Cardiac muscle cell (in vitro differentiated cells and primary cell): ENCODE data around the gene DRAM2. TPM values are rescaled to one million over a fixed set of nuclear protein-coding genes. Genes with fewer than 3 reads are reported as not detected.

Source experiments
- DNase-seq, 2 donors: peaks; one replicate each; pipeline versions ENCODE4 v3.0.0 to v3.0.0-alpha.2; 2010 to 2017; ENCODE audit warnings: low read depth in 1 of 2, low spot score in 1 of 2
- H3K27ac ChIP-seq: fragments of 200-600 bp; sonication (generic); 2 replicates; pipeline ENCODE4 v1.5.1; 2016
- H3K27me3 ChIP-seq: fragments of 200-600 bp; sonication (generic); 2 replicates; pipeline ENCODE4 v1.6.0; 2016; ENCODE audit warnings: control low read depth
- H3K36me3 ChIP-seq: fragments of 200-600 bp; sonication (generic); 2 replicates; pipeline ENCODE4 v1.5.1; 2016; ENCODE audit warnings: control low read depth
- H3K4me1 ChIP-seq: fragments of 200-600 bp; sonication (generic); 2 replicates; pipeline ENCODE4 v1.8.1; 2017; ENCODE audit warnings: low read depth, mild to moderate bottlenecking, mixed run types
- H3K4me3 ChIP-seq: fragments of 200-600 bp; sonication (generic); 2 replicates; pipeline ENCODE4 v1.5.1; 2016; ENCODE audit warnings: mild to moderate bottlenecking
- H3K9me3 ChIP-seq: fragments of 200-600 bp; sonication (generic); 2 replicates; pipeline ENCODE4 v1.5.1; 2017; ENCODE audit warnings: low read depth, mild to moderate bottlenecking, control low read depth
- polyA plus RNA-seq: library from polyadenylated mRNA; unstranded; fragments of >200 nt; fragmentation: Nextera tagmentation; extraction: Ambion mirVana; gene quantifications from 2 replicates; pipeline ENCODE4 v1.2.1, GENCODE V29; 2016
- total RNA-seq: library from RNA; depleted of rRNA; stranded (reverse); fragments of >200 nt; gene quantifications from 2 replicates; pipeline ENCODE4 v1.2.3, GENCODE V29; 2016
- TF ChIP-seq, protein P1 (sequence below): IDR thresholded peaks from 2 replicates; pipeline ENCODE4 v1.5.1; 2012; ENCODE audit warnings: low read depth, mild to moderate bottlenecking, low read length

Gene DRAM2
- total and polyA plus RNA-seq, 2 experiments from 2014 or later, result 64.7 to 69.2 TPM

DNA sequence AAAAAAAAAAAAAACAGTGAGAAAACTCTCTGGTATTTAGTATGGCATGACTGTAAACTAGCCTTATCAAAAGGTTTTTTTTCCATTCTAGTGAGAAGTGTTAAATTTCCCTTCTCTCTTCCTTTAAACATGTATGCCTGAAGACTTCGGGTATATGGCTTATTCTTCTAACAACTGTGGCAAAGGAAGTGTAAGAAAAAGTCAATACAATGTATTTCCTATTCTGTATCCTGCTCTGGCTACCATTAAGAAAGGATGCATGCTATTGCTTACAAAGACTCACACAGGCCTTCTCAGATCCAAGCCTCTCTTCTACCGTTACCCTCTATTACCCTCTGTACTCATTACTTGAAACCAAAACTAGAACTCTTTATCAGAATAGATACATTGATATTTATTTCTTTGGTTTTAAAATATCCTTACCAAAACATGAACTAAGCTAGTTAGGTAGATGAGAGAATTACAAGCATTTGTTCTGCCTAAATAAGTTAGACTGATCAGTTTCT lies 8.5 kb upstream of the DRAM2 start:
- Histone ChIP-seq H3K4me1 (no peaks in the 10 kb centered on the region), H3K9me3 (no peaks in the 10 kb centered on the region), H3K4me3 (no peak overlapping the region), H3K36me3 (peaks cover 31% of the 10 kb centered on the region), H3K27me3 (no peaks in the 10 kb centered on the region), H3K27ac (peak overlapping the region; percentile 1)
- TF ChIP-seq, protein P1, sequence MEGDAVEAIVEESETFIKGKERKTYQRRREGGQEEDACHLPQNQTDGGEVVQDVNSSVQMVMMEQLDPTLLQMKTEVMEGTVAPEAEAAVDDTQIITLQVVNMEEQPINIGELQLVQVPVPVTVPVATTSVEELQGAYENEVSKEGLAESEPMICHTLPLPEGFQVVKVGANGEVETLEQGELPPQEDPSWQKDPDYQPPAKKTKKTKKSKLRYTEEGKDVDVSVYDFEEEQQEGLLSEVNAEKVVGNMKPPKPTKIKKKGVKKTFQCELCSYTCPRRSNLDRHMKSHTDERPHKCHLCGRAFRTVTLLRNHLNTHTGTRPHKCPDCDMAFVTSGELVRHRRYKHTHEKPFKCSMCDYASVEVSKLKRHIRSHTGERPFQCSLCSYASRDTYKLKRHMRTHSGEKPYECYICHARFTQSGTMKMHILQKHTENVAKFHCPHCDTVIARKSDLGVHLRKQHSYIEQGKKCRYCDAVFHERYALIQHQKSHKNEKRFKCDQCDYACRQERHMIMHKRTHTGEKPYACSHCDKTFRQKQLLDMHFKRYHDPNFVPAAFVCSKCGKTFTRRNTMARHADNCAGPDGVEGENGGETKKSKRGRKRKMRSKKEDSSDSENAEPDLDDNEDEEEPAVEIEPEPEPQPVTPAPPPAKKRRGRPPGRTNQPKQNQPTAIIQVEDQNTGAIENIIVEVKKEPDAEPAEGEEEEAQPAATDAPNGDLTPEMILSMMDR, result no peak
- DNase-seq, result no peak

DNA sequence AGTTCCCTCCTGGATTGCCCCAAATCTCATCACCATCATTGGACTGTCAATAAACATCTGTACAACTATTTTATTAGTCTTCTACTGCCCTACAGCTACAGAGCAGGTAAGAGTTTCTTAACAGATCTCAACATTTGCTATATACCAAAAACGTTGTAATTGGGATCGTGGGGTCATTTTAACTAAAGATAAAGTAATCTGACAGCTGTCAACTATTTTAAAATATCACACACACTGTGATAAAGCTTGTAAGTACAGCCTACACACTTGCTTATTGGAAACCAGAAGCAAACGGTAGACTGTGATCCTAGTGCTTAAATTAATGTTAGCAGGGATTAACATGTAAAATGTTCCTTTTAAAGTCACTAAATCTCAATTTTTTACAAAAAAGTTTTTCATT lies 8.1 kb upstream of the DRAM2 start:
- H3K4me3 ChIP-seq, result no peak overlapping the region
- H3K36me3 ChIP-seq, result peaks cover 26% of the 10 kb centered on the region
- H3K4me1 ChIP-seq, result no peaks in the 10 kb centered on the region
- DNase-seq, result no peak
- H3K27me3 ChIP-seq, result no peaks in the 10 kb centered on the region
- no peaks in the 10 kb centered on the region for H3K9me3 ChIP-seq
- TF ChIP-seq, protein P1, result no peak
- no peak overlapping the region for H3K27ac ChIP-seq

DNA sequence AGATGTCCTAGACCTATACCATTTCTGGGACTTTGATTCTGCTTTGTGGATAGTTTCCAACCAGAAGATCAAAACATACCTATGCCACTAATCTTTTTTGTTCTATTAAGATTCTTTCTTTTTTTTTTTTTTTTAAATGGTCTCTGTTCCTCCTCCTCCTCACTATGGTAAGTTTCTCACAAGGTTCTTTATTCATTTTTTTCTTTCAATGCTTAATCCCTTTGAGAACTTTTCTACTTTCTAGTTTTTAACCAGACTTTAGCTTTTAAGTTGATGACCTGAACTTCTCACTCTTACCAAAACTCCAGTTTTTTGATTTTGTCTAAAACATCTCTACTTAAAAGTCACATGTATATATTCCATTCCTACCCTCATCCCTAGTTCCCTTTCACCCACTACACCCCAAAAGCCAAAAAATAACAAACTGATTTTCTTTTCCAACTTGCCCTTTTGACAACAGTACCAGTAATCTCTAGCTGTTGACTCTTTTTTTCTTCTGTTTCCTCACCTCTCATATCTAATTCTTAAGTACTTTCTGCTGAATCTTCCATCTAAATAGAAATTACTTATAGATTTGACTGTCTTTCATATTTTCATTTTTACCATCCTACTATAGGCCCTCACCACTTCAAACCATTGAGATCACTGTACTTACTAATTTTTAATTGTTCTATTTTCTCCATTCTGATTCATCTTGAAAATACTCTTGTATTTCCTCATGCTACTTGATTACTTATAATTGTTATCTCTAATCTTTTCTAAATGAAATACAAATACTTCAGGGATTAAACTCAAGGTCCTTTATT lies 6.3 kb upstream of the DRAM2 start:
- Histone ChIP-seq H3K27ac (no peak overlapping the region), H3K9me3 (no peaks in the 10 kb centered on the region), H3K4me3 (no peak overlapping the region), H3K4me1 (peaks cover 8% of the 10 kb centered on the region), H3K36me3 (peaks cover 13% of the 10 kb centered on the region), H3K27me3 (no peaks in the 10 kb centered on the region)
- no peak for DNase-seq
- TF ChIP-seq, protein P1, result no peak

DNA sequence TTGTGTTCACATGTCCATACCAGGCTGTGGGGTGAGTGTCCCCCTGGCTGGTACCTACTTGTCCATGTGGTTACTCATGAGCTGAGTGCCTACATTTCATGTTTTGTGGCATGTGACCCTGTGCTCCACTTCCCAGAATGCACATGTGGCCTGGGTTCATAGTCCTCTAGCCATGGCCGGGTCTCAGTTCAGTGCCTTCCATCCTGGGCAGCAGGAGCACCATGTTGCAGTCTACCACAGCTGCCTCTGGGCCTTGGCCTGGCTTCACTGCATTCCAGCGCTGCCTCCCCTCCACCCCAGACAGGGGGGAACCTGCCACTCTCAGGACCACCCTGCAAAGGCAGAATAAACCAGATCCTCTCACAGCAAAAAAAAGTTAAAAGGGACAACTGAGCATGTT lies 5.6 kb upstream of the DRAM2 start:
- no peaks in the 10 kb centered on the region for H3K27me3 ChIP-seq
- TF ChIP-seq, protein P1, result no peak
- no peak overlapping the region for H3K4me3 ChIP-seq
- peaks cover 8% of the 10 kb centered on the region for H3K4me1 ChIP-seq
- no peak for DNase-seq
- no peaks in the 10 kb centered on the region for H3K9me3 ChIP-seq
- peaks cover 13% of the 10 kb centered on the region for H3K36me3 ChIP-seq
- H3K27ac ChIP-seq, result no peak overlapping the region

DNA sequence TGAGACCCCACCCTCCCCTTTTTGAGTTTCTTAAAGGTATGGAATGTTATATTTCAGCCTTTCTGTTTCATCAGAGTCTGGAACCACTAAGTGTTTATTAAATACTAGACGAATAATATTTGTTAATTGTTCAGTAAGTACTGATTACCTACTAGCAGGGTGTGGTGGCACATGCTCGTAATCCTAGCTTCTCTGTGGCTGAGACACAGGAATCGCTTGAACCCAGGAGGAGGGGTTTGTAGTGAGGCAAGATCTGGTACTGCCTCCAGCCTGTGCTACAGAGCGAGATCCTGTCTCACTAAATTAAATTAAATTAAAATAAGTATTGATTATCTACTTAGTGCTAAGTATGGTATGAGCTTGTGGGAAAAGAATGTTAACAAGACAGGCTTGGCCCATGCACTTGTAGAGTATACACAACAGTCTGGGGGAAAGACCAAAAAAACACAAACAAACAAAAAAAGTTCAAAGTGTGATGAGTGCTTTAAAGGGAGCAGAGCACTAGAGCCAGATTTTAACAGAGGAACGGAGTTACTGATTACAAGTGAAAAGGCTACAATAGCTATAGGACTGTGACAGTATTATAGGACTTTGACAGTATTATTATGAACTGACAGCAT lies 2.6 kb upstream of the DRAM2 start:
- Histone ChIP-seq H3K27ac (no peak overlapping the region), H3K4me3 (no peak overlapping the region), H3K36me3 (peaks cover 9% of the 10 kb centered on the region), H3K9me3 (no peaks in the 10 kb centered on the region), H3K4me1 (peaks cover 11% of the 10 kb centered on the region), H3K27me3 (no peaks in the 10 kb centered on the region)
- TF ChIP-seq, protein P1, result no peak
- DNase-seq, result no peak
